SK-N-SH treated with all-trans-retinoic acid at 6 μM for 48 hours (cell line): ENCODE measurements around the gene FASTKD2.

Experiments
- ATAC-seq: fragments of 200-7000 bp; cut with Tn5 transposase; 3 replicates; pipeline ENCODE4 v1.9.1; 2020; ENCODE audit warnings: mild to moderate bottlenecking, moderate library complexity
- BACH2 ChIP-seq: fragments of 250-450 bp; sonication (Bioruptor Pico); IDR thresholded peaks from 2 replicates; pipeline ENCODE4 v1.9.0; 2021; ENCODE audit warnings: mild to moderate bottlenecking, borderline replicate concordance
- CREB5 ChIP-seq: fragments of 250-450 bp; sonication (Bioruptor Pico); IDR thresholded peaks from 2 replicates; pipeline ENCODE4 v1.5.1; 2020; ENCODE audit warnings: low read depth, mild to moderate bottlenecking, moderate library complexity
- CSDC2 ChIP-seq: fragments of 250-450 bp; sonication (Bioruptor Pico); IDR thresholded peaks from 2 replicates; pipeline ENCODE4 v1.5.0; 2020; ENCODE audit warnings: mild to moderate bottlenecking, moderate library complexity
- CSRNP3 ChIP-seq: fragments of 250-450 bp; sonication (Bioruptor Pico); IDR thresholded peaks from 2 replicates; pipeline ENCODE4 v1.5.1; 2021; ENCODE audit warnings: mild to moderate bottlenecking, moderate library complexity
- ESRRG ChIP-seq: fragments of 250-450 bp; sonication (Bioruptor Pico); IDR thresholded peaks from 2 replicates; pipeline ENCODE4 v1.6.1; 2021; ENCODE audit warnings: mild to moderate bottlenecking
- GLIS3 ChIP-seq: fragments of 250-450 bp; sonication (Bioruptor Pico); IDR thresholded peaks from 2 replicates; pipeline ENCODE4 v1.5.0; 2020; ENCODE audit warnings: mild to moderate bottlenecking, moderate library complexity
- ISL1 ChIP-seq: fragments of 250-450 bp; sonication (Bioruptor Pico); IDR thresholded peaks from 2 replicates; pipeline ENCODE4 v2.1.2; 2022; ENCODE audit warnings: mild to moderate bottlenecking, moderate library complexity
- OSR1 ChIP-seq: fragments of 250-450 bp; sonication (Bioruptor Pico); IDR thresholded peaks from 2 replicates; pipeline ENCODE4 v1.8.0; 2022; ENCODE audit warnings: moderate library complexity, mild to moderate bottlenecking, inconsistent platforms
- PATZ1 ChIP-seq: fragments of 250-450 bp; sonication (Bioruptor Pico); IDR thresholded peaks from 2 replicates; pipeline ENCODE4 v1.8.0; 2020; ENCODE audit warnings: mild to moderate bottlenecking, moderate library complexity, borderline replicate concordance
- POU6F1 ChIP-seq: fragments of 250-450 bp; sonication (Bioruptor Pico); IDR thresholded peaks from 2 replicates; pipeline ENCODE4 v1.8.0; 2021; ENCODE audit warnings: low read depth, mild to moderate bottlenecking, moderate library complexity, borderline replicate concordance
- PPARA ChIP-seq: fragments of 250-450 bp; sonication (Bioruptor Pico); IDR thresholded peaks from 2 replicates; pipeline ENCODE4 v1.5.0; 2020; ENCODE audit warnings: mild to moderate bottlenecking, borderline replicate concordance
- RARB ChIP-seq: fragments of 250-450 bp; sonication (Bioruptor Pico); IDR thresholded peaks from 2 replicates; pipeline ENCODE4 v1.8.0; 2021; ENCODE audit warnings: mild to moderate bottlenecking, moderate library complexity
- SNAI2 ChIP-seq: fragments of 250-450 bp; sonication (Bioruptor Pico); IDR thresholded peaks from 2 replicates; pipeline ENCODE4 v1.5.0; 2020; ENCODE audit warnings: mild to moderate bottlenecking, moderate library complexity
- TCF4 ChIP-seq: fragments of 250-450 bp; sonication (Bioruptor Pico); IDR thresholded peaks from 2 replicates; pipeline ENCODE4 v1.8.0; 2021; ENCODE audit warnings: mild to moderate bottlenecking, moderate library complexity, borderline replicate concordance
- TOX ChIP-seq: fragments of 250-450 bp; sonication (Bioruptor Pico); IDR thresholded peaks from 2 replicates; pipeline ENCODE4 v1.8.0; 2021; ENCODE audit warnings: mild to moderate bottlenecking, moderate library complexity, borderline replicate concordance
- TSHZ2 ChIP-seq: fragments of 250-450 bp; sonication (Bioruptor Pico); IDR thresholded peaks from 2 replicates; pipeline ENCODE4 v1.5.0; 2020; ENCODE audit warnings: mild to moderate bottlenecking, moderate library complexity
- ZC3H10 ChIP-seq: fragments of 250-450 bp; sonication (Bioruptor Pico); IDR thresholded peaks from 2 replicates; pipeline ENCODE4 v1.5.1; 2021; ENCODE audit warnings: mild to moderate bottlenecking, moderate library complexity
- ZFP3 ChIP-seq: fragments of 250-450 bp; sonication (Bioruptor Pico); IDR thresholded peaks from 2 replicates; pipeline ENCODE4 v1.5.0; 2020; ENCODE audit warnings: mild to moderate bottlenecking, moderate library complexity
- ZFP30 ChIP-seq: fragments of 450-650 bp; formaldehyde crosslinking; IDR thresholded peaks from 2 replicates; pipeline ENCODE4 v1.5.0; 2022; ENCODE audit warnings: mild to moderate bottlenecking, moderate library complexity
- ZNF565 ChIP-seq: fragments of 450-650 bp; formaldehyde crosslinking; conservative IDR thresholded peaks from 2 replicates; pipeline ENCODE4 v1.5.0; 2020; ENCODE audit warnings: low read depth, mild to moderate bottlenecking, moderate library complexity
- ZNF70 ChIP-seq: fragments of 450-650 bp; formaldehyde crosslinking; IDR thresholded peaks from 2 replicates; pipeline ENCODE4 v1.5.0; 2020; ENCODE audit warnings: mild to moderate bottlenecking, moderate library complexity

Gene FASTKD2

DNA sequence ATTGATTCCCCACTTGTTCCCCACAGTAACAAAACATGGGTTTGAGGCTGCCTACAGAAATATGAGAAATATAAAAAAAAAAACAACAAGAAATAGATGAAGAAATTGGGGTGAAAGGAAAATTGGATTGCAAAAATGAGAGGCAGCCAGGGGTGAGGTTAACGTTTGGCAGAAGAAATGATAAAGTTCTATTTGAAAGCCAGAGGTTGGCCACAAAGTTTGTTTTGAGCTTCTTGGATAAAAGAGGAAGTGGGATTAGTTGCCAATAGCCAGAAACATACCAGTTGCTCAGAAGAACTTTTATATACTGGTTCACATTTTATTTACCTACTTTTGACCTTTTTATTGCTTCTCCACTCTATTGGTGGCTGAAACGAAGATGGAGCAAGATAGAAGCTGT lies 67.5 kb downstream of the FASTKD2 start:
- no peak for ATAC-seq
- no peak for TF ChIP-seq ZC3H10 (CRISPR knock-in tag)
- TF ChIP-seq ZNF565 (CRISPR knock-in tag), result no peak
- TF ChIP-seq RARB (CRISPR knock-in tag), result no peak
- no peak for TF ChIP-seq ISL1 (CRISPR knock-in tag)
- no peak for TF ChIP-seq TOX (CRISPR knock-in tag)
- no peak for TF ChIP-seq PPARA (CRISPR knock-in tag)
- TF ChIP-seq ZFP30 (CRISPR knock-in tag), result no peak
- TF ChIP-seq OSR1 (CRISPR knock-in tag), result no peak
- TF ChIP-seq GLIS3 (CRISPR knock-in tag), result no peak
- no peak for TF ChIP-seq ZNF70 (CRISPR knock-in tag)
- no peak for TF ChIP-seq SNAI2 (CRISPR knock-in tag)
- TF ChIP-seq BACH2 (CRISPR knock-in tag), result no peak
- TF ChIP-seq PATZ1 (CRISPR knock-in tag), result no peak
- no peak for TF ChIP-seq ZFP3 (CRISPR knock-in tag)
- TF ChIP-seq CSDC2 (CRISPR knock-in tag), result no peak
- TF ChIP-seq TCF4 (CRISPR knock-in tag), result no peak
- TF ChIP-seq ESRRG (CRISPR knock-in tag), result no peak
- no peak for TF ChIP-seq POU6F1 (CRISPR knock-in tag)

DNA sequence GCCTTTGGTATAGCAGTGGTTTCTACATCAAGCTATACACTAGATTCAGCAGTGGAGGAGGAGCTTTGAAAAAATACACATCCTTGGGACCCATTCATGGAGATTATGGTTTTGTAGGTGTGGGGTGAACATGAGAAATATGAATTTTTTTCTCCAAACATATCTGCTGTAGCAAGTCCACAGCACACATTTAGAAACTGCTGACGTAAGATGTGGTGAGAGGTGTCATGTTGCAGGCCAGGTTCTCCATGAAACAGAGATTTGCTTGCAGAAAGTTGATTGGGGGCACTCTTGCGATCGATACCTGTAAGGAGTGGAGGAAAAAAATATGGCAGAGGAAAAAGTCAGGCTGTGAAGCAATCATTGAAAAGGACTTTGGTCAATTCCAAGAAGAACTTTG lies 67.9 kb downstream of the FASTKD2 start:
- ATAC-seq, result no peak
- no peak for TF ChIP-seq ISL1 (CRISPR knock-in tag)
- no peak for TF ChIP-seq OSR1 (CRISPR knock-in tag)
- TF ChIP-seq CSRNP3 (CRISPR knock-in tag), result no peak
- TF ChIP-seq SNAI2 (CRISPR knock-in tag), result no peak
- TF ChIP-seq TSHZ2, result no peak

DNA sequence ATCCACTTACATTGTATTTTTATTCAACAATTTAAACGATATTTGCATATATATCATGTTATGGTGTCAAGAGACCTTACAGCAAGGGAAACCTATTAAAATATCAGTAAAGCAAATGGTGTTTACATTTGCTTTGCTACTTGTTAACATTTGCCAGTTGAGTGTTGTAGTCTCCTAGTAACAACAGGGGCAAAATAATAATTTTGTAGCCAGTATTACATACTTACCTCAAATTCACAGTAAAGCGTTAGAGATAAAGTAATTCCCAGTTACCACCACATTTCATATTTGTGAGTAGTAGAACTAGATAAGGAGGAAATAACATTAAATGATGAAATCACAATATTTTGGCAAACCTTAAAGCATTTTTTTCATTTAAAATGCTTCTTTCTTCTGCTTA lies 71.3 kb downstream of the FASTKD2 start:
- TF ChIP-seq CSRNP3 (CRISPR knock-in tag), result no peak
- 0 out of 2 replicates have a peak, but pooled peaks have one; percentile 16 for TF ChIP-seq ISL1 (CRISPR knock-in tag)
- ATAC-seq, result no peak

GRCh38 chr2:206837775-206838174 lies 72.4 kb downstream of the FASTKD2 start:
- no peak for ATAC-seq
- TF ChIP-seq POU6F1 (CRISPR knock-in tag) (no peak), ZFP30 (CRISPR knock-in tag) (no peak), ZFP3 (CRISPR knock-in tag) (no peak), CSDC2 (CRISPR knock-in tag) (no peak), CREB5 (CRISPR knock-in tag) (no peak), ISL1 (CRISPR knock-in tag) (0 out of 2 replicates have a peak, but pooled peaks have one; percentile 25), PPARA (CRISPR knock-in tag) (no peak)
